ENCODE results near the gene NFATC2. TPM values are rescaled to one million over a fixed set of nuclear protein-coding genes. Genes with fewer than 3 reads are reported as not detected.

Gene NFATC2
- total RNA-seq, 2 experiments from 2014 or later = 53.5 to 55.8 TPM

- peaks cover 77% of the 10 kb centered on the region for H3K36me3 Mint-ChIP-seq (ENCODE audit: low read depth)
- no peaks in the 10 kb centered on the region for H3K27me3 Mint-ChIP-seq (ENCODE audit: low read depth)
- peaks cover 75% of the 10 kb centered on the region for H3K4me1 Mint-ChIP-seq (ENCODE audit: low read depth)
- peak overlapping the region; percentile 60 for H3K27ac Mint-ChIP-seq
- POLR2A ChIA-PET = interaction anchor here (0.6 kb wide), 1 partner anchor 495 kb away, joined by 3 read pairs; no protein-coding TSS in a partner anchor
- CTCF ChIA-PET = interaction anchor here (1.1 to 2.1 kb wide), 3 partner anchors 39 to 170 kb away, joined by 3 to 11 read pairs (median 7); partner anchors contain the start of gene NFATC2
- DNase-seq (no peak), ATAC-seq (no peak)
- no peaks in the 10 kb centered on the region for H3K9me3 Mint-ChIP-seq (ENCODE audit: insufficient read depth)
- H3K4me3 Mint-ChIP-seq = no peak overlapping the region
These were observed 118.0 kb downstream of the NFATC2 start for GRCh38 chr20:51424270-51425117.

GRCh38 chr20:51423810-51424209 is 118.7 kb downstream of the NFATC2 start:
- ATAC-seq (no peak), DNase-seq (no peak)
- CTCF ChIA-PET = interaction anchor here (1.1 to 2.1 kb wide), 3 partner anchors 38 to 171 kb away, joined by 3 to 11 read pairs (median 7); partner anchors contain the start of gene NFATC2
- H3K4me3 Mint-ChIP-seq = no peak overlapping the region
- peaks cover 73% of the 10 kb centered on the region for H3K36me3 Mint-ChIP-seq (ENCODE audit: low read depth)
- H3K27ac Mint-ChIP-seq = peak overlapping the region; percentile 60
- peaks cover 75% of the 10 kb centered on the region for H3K4me1 Mint-ChIP-seq (ENCODE audit: low read depth)
- H3K9me3 Mint-ChIP-seq (ENCODE audit: insufficient read depth) = no peaks in the 10 kb centered on the region
- H3K27me3 Mint-ChIP-seq (ENCODE audit: low read depth) = no peaks in the 10 kb centered on the region
- POLR2A ChIA-PET = interaction anchor here (0.7 to 0.9 kb wide), 2 partner anchors 28 to 117 kb away, joined by 3 to 5 read pairs; no protein-coding TSS in a partner anchor

GRCh38 chr20:51423290-51423667 is 119.2 kb downstream of the NFATC2 start:
- H3K27me3 Mint-ChIP-seq (ENCODE audit: low read depth) = no peaks in the 10 kb centered on the region
- ATAC-seq (no peak), DNase-seq (no peak)
- H3K27ac Mint-ChIP-seq = peak overlapping the region; percentile 60
- H3K4me1 Mint-ChIP-seq (ENCODE audit: low read depth) = peaks cover 71% of the 10 kb centered on the region
- CTCF ChIA-PET = interaction anchor here (0.6 to 2.1 kb wide), 5 partner anchors 8 to 119 kb away, joined by 3 to 11 read pairs (median 3); partner anchors contain the start of gene NFATC2
- no peaks in the 10 kb centered on the region for H3K9me3 Mint-ChIP-seq (ENCODE audit: insufficient read depth)
- H3K4me3 Mint-ChIP-seq = no peak overlapping the region
- H3K36me3 Mint-ChIP-seq (ENCODE audit: low read depth) = peaks cover 69% of the 10 kb centered on the region
- POLR2A ChIA-PET = interaction anchor here (0.7 to 0.9 kb wide), 2 partner anchors 27 to 118 kb away, joined by 3 to 5 read pairs; no protein-coding TSS in a partner anchor

- no peak overlapping the region for H3K4me3 Mint-ChIP-seq
- H3K27ac Mint-ChIP-seq = peak overlapping the region; percentile 60
- no peaks in the 10 kb centered on the region for H3K27me3 Mint-ChIP-seq (ENCODE audit: low read depth)
- H3K36me3 Mint-ChIP-seq (ENCODE audit: low read depth) = peaks cover 68% of the 10 kb centered on the region
- peaks cover 71% of the 10 kb centered on the region for H3K4me1 Mint-ChIP-seq (ENCODE audit: low read depth)
- CTCF ChIA-PET = interaction anchor here (0.6 to 2.1 kb wide), 6 partner anchors 8 to 119 kb away, joined by 3 to 7 read pairs (median 3); partner anchors contain the start of gene NFATC2
- DNase-seq (no peak), ATAC-seq (no peak)
- no peaks in the 10 kb centered on the region for H3K9me3 Mint-ChIP-seq (ENCODE audit: insufficient read depth)
- POLR2A ChIA-PET = interaction anchor here (0.9 kb wide), 1 partner anchor 118 kb away, joined by 5 read pairs; no protein-coding TSS in a partner anchor
These were observed 119.8 kb downstream of the NFATC2 start for GRCh38 chr20:51422514-51423289.

- Mint-ChIP-seq H3K4me1 (ENCODE audit: low read depth) (peaks cover 69% of the 10 kb centered on the region), H3K9me3 (ENCODE audit: insufficient read depth) (no peaks in the 10 kb centered on the region)
These were observed 121.7 kb downstream of the NFATC2 start for GRCh38 chr20:51420805-51421204.

GRCh38 chr20:51420111-51420510 is 122.4 kb downstream of the NFATC2 start:
- ATAC-seq (no peak), DNase-seq (no peak)
- POLR2A ChIA-PET = no interaction called here
- no peaks in the 10 kb centered on the region for H3K27me3 Mint-ChIP-seq (ENCODE audit: low read depth)
- H3K9me3 Mint-ChIP-seq (ENCODE audit: insufficient read depth) = no peaks in the 10 kb centered on the region
- peaks cover 77% of the 10 kb centered on the region for H3K36me3 Mint-ChIP-seq (ENCODE audit: low read depth)
- CTCF ChIA-PET = interaction anchor here (0.9 kb wide), 1 partner anchor 16 kb away, joined by 3 read pairs; no protein-coding TSS in a partner anchor
- H3K4me1 Mint-ChIP-seq (ENCODE audit: low read depth) = peaks cover 70% of the 10 kb centered on the region
- no peak overlapping the region for H3K4me3 Mint-ChIP-seq
- no peak overlapping the region for H3K27ac Mint-ChIP-seq

More at GRCh38 chr20:51420805-51421204, 121.7 kb downstream of the NFATC2 start:
- ATAC-seq = no peak
- H3K27ac Mint-ChIP-seq = no peak overlapping the region
- H3K36me3 Mint-ChIP-seq (ENCODE audit: low read depth) = peaks cover 72% of the 10 kb centered on the region
- no peak overlapping the region for H3K4me3 Mint-ChIP-seq
- no peak for DNase-seq
- ChIA-PET POLR2A (no interaction called here), CTCF (interaction anchor here (0.7 to 0.9 kb wide), 2 partner anchors 16 to 27 kb away, joined by 3 read pairs; no protein-coding TSS in a partner anchor)
- no peaks in the 10 kb centered on the region for H3K27me3 Mint-ChIP-seq (ENCODE audit: low read depth)

GRCh38 chr20:51419646-51420045 is 122.9 kb downstream of the NFATC2 start:
- no peaks in the 10 kb centered on the region for H3K9me3 Mint-ChIP-seq (ENCODE audit: insufficient read depth)
- H3K27ac Mint-ChIP-seq = peak overlapping the region; percentile 24
- peaks cover 74% of the 10 kb centered on the region for H3K36me3 Mint-ChIP-seq (ENCODE audit: low read depth)
- no peak for DNase-seq
- ATAC-seq = no peak
- peaks cover 71% of the 10 kb centered on the region for H3K4me1 Mint-ChIP-seq (ENCODE audit: low read depth)
- no peaks in the 10 kb centered on the region for H3K27me3 Mint-ChIP-seq (ENCODE audit: low read depth)
- ChIA-PET CTCF (interaction anchor here (1.0 kb wide), 1 partner anchor 123 kb away, joined by 3 read pairs; the partner anchor contains the start of gene NFATC2), POLR2A (no interaction called here)
- no peak overlapping the region for H3K4me3 Mint-ChIP-seq

GRCh38 chr20:51419231-51419630 is 123.3 kb downstream of the NFATC2 start:
- no peak for ATAC-seq

GRCh38 chr20:51418137-51418529 is 124.4 kb downstream of the NFATC2 start:
- ChIA-PET POLR2A (interaction anchor here (0.6 to 1.6 kb wide), 3 partner anchors 13 to 593 kb away, joined by 3 to 5 read pairs (median 3); no protein-coding TSS in a partner anchor), CTCF (interaction anchor here (0.7 to 1.9 kb wide), 6 partner anchors 27 to 123 kb away, joined by 3 to 10 read pairs (median 3); no protein-coding TSS in a partner anchor)
- Mint-ChIP-seq H3K4me1 (ENCODE audit: low read depth) (peaks cover 69% of the 10 kb centered on the region), H3K36me3 (ENCODE audit: low read depth) (peaks cover 64% of the 10 kb centered on the region), H3K4me3 (no peak overlapping the region), H3K27me3 (ENCODE audit: low read depth) (no peaks in the 10 kb centered on the region), H3K27ac (peak overlapping the region; percentile 68), H3K9me3 (ENCODE audit: insufficient read depth) (no peaks in the 10 kb centered on the region)
- DNase-seq = no peak
- ATAC-seq = no peak

More at GRCh38 chr20:51419231-51419630, 123.3 kb downstream of the NFATC2 start:
- H3K27ac Mint-ChIP-seq = peak overlapping the region; percentile 24
- no peak overlapping the region for H3K4me3 Mint-ChIP-seq
- peaks cover 71% of the 10 kb centered on the region for H3K4me1 Mint-ChIP-seq (ENCODE audit: low read depth)
- no peak for DNase-seq
- CTCF ChIA-PET = interaction anchor here (1.0 to 1.3 kb wide), 2 partner anchors 122 to 123 kb away, joined by 3 read pairs; partner anchors contain the start of gene NFATC2
- POLR2A ChIA-PET = no interaction called here
- H3K9me3 Mint-ChIP-seq (ENCODE audit: insufficient read depth) = no peaks in the 10 kb centered on the region
- no peaks in the 10 kb centered on the region for H3K27me3 Mint-ChIP-seq (ENCODE audit: low read depth)
- peaks cover 69% of the 10 kb centered on the region for H3K36me3 Mint-ChIP-seq (ENCODE audit: low read depth)

GRCh38 chr20:51417250-51418136 is 125.0 kb downstream of the NFATC2 start:
- DNase-seq = no peak
- H3K4me1 Mint-ChIP-seq (ENCODE audit: low read depth) = peaks cover 74% of the 10 kb centered on the region
- peaks cover 65% of the 10 kb centered on the region for H3K36me3 Mint-ChIP-seq (ENCODE audit: low read depth)
- POLR2A ChIA-PET = interaction anchor here (1.4 to 1.6 kb wide), 2 partner anchors 13 to 17 kb away, joined by 3 to 5 read pairs; no protein-coding TSS in a partner anchor
- H3K4me3 Mint-ChIP-seq = peak overlapping the region; percentile 15
- H3K27me3 Mint-ChIP-seq (ENCODE audit: low read depth) = no peaks in the 10 kb centered on the region
- ATAC-seq = no peak
- CTCF ChIA-PET = interaction anchor here (0.7 to 1.9 kb wide), 6 partner anchors 27 to 110 kb away, joined by 3 to 10 read pairs (median 3); no protein-coding TSS in a partner anchor
- H3K9me3 Mint-ChIP-seq (ENCODE audit: insufficient read depth) = no peaks in the 10 kb centered on the region
- H3K27ac Mint-ChIP-seq = peak overlapping the region; percentile 68
